ENCODE results near the gene SRGN.

The SRGN gene

DNA sequence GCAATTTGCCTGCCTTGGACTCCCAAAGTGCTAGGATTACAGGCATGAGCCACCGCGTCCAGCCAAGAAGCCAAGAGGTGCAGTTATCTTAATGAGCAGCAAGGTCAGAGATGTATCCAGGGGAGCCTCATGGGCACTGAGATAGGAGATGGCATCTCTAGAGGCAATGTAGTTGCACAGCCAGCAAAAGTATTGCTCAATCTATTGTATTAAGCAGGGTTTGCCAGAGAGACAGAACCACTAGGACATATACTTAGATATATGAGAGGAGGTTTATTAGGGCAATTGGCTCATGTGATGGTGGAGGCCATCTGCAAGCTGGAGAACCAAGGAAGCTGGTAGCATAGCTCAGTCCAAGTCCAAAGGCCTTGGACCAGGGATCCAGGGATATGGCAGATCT is 19.8 kb downstream of the SRGN start:
- TF ChIP-seq, protein P1, sequence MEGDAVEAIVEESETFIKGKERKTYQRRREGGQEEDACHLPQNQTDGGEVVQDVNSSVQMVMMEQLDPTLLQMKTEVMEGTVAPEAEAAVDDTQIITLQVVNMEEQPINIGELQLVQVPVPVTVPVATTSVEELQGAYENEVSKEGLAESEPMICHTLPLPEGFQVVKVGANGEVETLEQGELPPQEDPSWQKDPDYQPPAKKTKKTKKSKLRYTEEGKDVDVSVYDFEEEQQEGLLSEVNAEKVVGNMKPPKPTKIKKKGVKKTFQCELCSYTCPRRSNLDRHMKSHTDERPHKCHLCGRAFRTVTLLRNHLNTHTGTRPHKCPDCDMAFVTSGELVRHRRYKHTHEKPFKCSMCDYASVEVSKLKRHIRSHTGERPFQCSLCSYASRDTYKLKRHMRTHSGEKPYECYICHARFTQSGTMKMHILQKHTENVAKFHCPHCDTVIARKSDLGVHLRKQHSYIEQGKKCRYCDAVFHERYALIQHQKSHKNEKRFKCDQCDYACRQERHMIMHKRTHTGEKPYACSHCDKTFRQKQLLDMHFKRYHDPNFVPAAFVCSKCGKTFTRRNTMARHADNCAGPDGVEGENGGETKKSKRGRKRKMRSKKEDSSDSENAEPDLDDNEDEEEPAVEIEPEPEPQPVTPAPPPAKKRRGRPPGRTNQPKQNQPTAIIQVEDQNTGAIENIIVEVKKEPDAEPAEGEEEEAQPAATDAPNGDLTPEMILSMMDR (IDR thresholded peaks at IDR 0.05): no peak

DNA sequence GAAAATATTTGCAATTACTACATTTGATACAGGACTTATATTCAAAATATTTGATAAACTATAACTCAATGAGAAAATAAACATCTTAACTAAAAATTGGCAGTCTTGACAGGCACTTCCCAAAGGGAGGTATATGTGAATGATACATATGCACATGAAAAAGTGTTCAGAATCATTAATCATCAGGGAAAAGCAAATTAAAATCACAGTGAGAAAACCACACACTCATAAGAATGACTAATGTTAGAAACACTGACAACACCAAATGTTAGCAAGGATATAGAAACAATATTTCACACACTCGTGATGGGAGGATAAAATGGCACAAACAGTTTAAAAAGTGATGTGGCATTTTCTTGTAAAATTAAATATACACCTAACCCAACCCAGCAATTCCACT is 32.0 kb downstream of the SRGN start:
- TF ChIP-seq, protein P1 (IDR thresholded peaks at IDR 0.05): no peak

DNA sequence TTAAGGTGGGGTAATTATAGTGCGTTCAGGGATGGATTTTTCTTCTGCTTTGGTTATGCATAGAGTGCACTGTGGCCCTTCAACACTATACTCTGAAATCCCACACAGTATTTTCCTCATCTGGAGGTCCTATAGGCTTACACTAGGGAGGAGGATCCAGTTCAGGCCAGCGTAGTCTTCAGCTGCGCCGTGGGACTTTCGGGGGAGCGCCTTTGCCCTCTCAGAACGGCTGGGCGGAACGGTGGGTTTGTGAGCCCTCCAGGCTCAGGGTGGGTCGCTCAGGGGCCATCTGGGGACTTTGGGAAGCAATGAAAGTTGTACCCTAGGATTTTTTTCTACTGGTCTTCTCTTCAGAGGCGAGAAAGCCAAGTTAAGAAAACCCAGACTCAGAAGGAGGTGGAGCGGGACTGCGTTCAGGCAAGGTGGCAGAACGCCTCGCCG is 35.4 kb downstream of the SRGN start:
- TF ChIP-seq, protein P1 (IDR thresholded peaks at IDR 0.05): no peak

DNA sequence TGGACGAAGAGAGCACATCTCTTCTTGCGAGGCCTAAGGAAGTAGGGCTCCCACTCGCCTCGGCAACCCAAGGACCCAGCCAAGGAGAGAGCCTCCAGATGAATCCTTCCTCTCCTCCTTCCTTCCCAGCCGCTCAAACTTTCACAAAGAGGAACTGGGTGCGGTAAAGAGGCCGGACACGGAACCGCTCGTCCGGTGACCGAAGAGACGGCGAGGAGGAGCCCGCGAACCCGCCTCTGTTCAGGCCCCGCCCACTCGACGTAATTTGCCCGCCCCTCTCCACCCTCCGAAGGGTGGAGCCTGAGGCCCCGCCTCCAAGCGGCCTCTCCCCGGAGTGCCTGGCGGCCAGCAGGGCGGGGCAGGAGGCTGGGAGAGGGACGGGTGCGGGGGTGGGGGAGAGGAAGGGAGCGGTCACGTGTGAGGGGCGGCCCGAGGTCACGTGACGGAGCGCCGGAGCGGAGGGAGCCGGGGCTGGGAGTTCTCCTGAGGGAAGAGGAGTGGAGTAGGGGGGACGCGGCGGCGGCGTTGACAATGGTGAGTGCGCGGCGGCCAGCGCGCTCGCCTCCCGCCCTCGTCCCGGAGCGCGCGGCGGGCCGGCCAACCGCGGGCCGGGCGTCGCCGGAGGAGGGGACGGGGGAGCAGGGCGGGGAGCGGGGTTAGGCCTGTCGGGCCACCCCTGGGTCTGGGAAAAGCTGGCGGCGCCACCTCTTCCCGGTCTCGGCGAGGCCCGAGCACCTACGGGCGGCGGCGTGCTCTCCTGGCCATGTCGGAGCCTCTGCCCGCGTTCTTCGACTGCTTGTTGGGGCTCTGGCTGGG is 36.1 kb downstream of the SRGN start, which contains the start of gene VPS26A:
Gene VPS26A, plus strand, starts transcription at position 432 of the 816 bp plus-strand sequence. Its CDS starts 100 bp downstream, at position 532.
- TF ChIP-seq, protein P1 (IDR thresholded peaks at IDR 0.05): peak; percentile 42; the same call in 1 of the 2 replicates

DNA sequence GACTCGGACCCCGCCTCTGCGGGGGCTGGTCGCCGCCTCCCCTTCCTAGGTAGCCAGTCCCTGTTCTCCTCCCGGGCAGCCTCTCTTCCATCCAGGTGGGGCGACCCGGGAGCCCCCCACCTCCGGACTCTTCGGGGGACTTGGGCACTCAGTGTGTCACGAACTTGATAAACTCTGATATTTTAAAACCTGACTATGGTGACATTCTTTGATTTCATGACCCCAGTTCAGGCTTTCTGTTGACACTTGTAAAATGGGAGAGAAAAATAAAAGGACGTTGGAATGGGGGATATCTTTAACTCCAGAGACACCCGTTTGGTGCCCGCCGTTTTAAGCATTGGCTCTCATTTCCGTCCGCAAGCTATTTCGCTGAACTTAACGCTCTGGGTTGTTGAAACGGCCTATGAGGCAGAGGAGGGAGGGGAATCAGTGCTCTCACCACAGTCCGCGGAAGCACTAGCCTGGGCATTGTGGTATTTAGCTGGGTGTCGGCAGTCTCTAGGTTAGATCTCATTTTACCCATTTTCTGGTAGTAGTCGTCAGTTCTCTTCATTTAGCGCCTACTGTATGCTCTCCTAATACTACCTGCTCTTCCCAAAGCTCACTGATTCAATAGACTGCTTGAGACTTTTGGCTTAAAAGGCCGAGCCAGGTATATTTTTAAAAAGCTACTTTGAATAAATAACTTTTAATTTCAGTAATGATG is 36.8 kb downstream of the SRGN start:
- TF ChIP-seq, protein P1 (IDR thresholded peaks at IDR 0.05): no peak

DNA sequence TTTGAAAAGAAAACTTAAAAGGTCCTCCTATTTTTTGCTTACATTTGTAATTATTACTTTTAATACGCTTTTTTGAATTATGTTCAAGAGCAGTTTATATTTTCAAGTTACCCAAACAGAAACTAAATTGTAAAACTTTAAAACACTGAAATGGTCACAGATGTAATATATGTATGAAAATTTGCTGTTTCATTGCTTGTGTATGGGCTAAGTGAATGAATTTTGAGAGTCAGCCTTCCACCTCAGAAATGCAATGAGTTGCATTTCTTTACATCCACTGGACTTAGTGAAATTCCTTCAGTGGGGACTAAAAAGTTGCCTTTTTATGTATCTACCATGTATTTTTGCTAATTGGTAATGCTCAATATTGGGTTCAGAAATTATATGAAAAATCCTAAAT is 37.7 kb downstream of the SRGN start:
- TF ChIP-seq, protein P1 (IDR thresholded peaks at IDR 0.05): no peak

DNA sequence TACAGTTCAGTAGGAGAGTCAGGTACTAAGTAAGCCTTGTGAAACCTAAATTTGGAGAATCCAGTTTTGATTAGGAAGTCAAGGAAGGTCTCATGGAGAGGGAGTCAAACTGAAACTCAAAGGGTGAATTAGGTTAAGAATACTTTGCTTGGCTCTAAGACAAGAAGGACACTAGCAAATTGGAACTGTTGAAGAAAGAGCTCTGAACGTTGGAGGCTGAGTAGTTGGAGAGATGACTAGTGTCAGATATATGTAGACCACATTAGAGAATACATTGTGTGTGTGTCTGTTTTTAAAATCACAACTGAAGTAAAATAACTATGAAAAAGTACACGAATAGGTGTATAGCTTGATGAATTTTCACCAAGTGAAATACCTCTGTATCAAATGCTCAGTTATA is 42.3 kb downstream of the SRGN start:
- TF ChIP-seq, protein P1 (IDR thresholded peaks at IDR 0.05): no peak

Measured in LNCAP (cell line).